C1 segment of cervical spinal cord (tissue), 14 donors: Measurements from ENCODE around the gene ATP7B.

ENCODE experiments used
- DNase-seq, 14 donors: peaks; one replicate each; lab custom pipeline; 2025; lab: John Stamatoyannopoulos, UW

Gene ATP7B

GRCh38 chr13:51950722-51951121 is 60.5 kb downstream of the ATP7B start:
- no peak for DNase-seq

GRCh38 chr13:51946163-51946669 is 65.0 kb downstream of the ATP7B start:
- DNase-seq, result no peak

- no peak for DNase-seq
Measured at GRCh38 chr13:51945149-51945548, 66.1 kb downstream of the ATP7B start.

GRCh38 chr13:51944428-51944827 is 66.8 kb downstream of the ATP7B start:
- DNase-seq, result no peak

GRCh38 chr13:51943721-51944120 is 67.5 kb downstream of the ATP7B start:
- DNase-seq, result no peak

- no peak for DNase-seq
Measured at GRCh38 chr13:51942189-51942588, 69.1 kb downstream of the ATP7B start.

GRCh38 chr13:51938454-51938853 is 72.8 kb downstream of the ATP7B start:
- DNase-seq, result no peak

- no peak for DNase-seq
Measured at GRCh38 chr13:51937320-51938290, 73.6 kb downstream of the ATP7B start.

DNA sequence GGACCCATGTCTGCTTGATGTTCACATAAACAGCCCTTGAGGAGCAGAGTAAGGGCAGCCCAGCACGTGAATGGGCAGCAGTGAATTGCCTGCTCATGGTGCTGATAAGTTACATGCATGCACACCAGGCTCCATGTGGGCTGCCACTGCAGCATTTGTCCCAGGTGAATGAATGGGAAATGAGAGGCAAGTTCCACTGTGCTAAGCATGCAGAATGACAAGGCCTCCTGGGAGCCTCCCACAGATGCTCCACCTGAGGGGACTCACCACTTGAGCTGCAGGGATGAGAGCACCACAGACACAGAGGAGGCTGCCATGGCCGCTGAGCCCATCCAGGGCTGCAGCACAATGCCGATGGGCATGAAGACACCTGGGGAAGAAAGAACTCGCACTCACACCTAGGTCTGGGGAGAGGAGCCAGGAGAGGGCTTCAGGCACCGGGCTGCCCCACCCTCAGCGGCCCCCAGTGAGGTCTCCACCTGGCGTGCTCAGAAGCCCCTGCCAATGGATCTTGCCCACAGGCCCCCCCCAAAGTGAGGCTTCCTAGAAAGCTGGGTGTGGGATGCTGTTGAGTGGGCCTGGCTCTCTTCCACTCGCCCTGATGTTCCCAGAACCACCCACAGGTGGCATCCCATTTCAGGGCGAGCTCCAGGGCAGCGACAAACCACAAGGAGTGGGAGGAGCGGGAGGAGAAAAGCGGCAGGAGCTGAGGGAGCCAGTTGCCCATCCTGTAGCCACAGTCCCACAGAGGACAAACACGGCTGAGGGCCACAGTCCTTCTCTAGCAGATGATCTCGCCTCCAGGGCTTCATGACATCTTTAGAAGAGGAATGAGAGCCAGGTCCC is 75.7 kb downstream of the ATP7B start:
- DNase-seq, result no peak

DNA sequence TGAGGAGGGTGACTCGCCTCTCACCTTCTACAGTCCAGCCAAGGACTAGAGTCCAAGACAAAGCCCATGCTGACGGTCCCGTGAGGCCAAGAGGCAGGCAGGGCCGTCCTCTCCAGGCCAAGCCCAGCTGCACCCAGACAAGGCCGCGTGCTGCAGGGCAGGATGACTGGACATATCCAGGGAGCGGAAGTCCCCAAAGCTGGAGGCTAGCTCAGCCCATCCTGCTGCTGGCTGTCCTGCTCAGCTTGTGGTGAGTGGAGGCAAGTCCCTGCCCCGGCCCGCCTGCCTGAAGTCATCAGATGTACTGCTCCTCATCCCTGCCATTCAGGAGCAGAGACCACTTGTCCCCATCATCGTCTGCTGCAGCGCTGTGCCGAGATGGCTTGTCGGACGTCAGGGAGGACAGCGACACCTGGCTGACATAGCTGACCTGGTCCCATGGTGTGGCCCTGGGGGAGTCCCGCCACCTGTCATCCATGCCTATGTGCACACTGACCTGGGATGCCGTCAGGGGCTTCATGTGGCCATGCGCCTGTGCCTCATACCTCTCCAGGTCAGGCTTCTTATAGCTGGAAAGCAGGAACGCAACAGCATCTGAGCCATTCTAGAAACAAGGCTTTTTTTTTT is 76.7 kb downstream of the ATP7B start:
- DNase-seq, result no peak

DNA sequence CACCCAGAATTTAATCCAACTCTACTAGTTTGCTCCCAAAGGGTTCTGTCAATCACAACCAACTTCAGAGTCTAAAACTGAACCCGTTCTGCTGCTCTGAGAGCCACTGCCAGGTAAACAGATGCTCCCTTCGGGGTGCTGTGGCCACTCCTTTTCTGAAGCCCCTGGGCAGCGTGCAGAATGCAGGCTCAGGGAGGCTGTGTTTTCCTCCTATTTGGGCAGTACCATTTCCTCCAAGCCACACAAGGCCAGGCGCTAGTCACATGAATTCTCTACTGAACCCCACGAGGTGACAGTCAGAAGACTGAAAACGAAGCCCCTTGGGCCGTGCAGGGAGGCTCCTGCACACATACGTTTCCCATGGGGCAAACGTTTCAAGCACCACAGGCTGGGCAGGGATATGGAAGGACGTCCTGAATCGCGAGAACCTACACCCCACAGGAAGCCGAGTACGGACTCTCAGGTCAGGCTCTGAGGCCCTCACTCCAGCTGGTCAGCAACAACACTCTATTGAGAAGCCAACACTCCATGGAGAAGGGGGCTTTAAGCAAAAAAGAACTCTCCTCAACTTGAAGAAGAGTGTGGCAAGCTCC is 77.7 kb downstream of the ATP7B start:
- no peak for DNase-seq

GRCh38 chr13:51932231-51932630 is 79.0 kb downstream of the ATP7B start:
- no peak for DNase-seq

GRCh38 chr13:51931606-51932005 is 79.6 kb downstream of the ATP7B start:
- no peak for DNase-seq

DNA sequence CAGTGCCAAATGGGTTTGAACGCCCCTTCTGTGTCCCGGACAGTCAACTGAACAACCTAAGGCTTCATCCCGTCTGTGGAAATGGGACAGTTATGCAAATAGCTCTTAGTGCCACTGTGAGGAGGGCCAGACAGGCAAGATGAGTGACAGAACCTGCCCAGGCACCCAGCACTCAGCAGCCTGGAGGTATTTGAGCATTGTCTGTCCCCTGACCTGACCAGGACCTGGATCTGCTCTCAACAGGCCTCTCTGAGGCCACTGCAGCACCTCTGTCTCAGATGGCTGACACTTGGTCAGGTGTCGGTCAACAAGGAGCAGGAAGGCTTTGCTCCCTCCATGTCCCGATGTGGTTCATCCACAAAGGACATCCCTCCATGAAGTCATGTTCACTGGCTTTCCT is 81.6 kb downstream of the ATP7B start:
- DNase-seq, result no peak

- no peak for DNase-seq
Measured at GRCh38 chr13:51928231-51928630, 83.0 kb downstream of the ATP7B start.

DNA sequence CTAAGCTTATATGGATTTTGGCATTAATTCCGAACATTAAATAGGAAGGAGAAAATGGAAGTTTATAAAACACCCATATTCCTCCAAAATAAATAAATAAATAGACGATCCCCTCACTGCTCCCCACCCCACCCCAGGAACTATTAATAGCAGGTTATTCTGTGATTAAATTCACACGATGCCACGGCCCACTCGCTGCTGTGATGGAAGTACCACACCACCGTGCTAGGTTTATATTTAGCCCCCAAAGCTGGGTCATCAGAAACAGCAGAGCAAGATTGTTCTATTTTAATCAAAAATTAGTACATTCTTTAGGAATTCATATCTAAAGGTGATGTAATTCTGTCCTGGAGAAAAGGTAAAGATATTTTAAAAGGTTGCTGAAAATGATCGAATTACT is 84.1 kb downstream of the ATP7B start:
- DNase-seq, result no peak

GRCh38 chr13:51926528-51926885 is 84.7 kb downstream of the ATP7B start:
- DNase-seq, result no peak

DNA sequence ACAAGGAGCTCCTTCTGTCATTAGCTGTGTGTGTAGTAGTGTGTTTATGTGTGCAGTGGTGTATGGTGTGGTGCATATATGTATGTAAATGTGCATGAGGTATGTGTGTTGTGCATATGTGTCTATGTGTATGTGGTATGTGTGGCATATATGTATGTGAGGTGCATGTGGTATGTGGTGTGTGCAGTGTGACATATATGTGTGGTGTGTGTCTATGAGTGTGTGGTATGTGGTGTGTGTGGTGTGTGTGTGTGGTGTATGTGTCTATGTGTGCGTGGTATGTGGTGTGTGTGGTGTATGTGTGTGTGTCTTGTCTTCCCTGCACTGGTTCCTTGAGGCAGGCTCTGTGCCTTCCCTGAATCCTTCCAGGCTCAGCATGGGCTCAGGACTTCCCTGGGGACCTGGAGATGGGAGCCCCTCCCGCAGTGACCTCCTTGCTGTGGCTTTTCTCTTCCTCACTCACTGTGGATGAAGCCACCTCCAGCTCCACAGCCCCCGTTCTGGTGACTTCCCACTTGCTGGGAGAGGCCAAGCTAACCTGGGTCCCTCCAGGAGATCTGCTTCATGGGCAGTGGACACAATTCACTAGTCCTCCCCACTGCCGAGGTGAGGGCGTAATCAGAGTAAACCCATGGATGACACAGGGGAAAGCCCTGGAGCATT is 85.3 kb downstream of the ATP7B start:
- no peak for DNase-seq

- no peak for DNase-seq
Measured at GRCh38 chr13:51924756-51925544, 86.3 kb downstream of the ATP7B start.

DNA sequence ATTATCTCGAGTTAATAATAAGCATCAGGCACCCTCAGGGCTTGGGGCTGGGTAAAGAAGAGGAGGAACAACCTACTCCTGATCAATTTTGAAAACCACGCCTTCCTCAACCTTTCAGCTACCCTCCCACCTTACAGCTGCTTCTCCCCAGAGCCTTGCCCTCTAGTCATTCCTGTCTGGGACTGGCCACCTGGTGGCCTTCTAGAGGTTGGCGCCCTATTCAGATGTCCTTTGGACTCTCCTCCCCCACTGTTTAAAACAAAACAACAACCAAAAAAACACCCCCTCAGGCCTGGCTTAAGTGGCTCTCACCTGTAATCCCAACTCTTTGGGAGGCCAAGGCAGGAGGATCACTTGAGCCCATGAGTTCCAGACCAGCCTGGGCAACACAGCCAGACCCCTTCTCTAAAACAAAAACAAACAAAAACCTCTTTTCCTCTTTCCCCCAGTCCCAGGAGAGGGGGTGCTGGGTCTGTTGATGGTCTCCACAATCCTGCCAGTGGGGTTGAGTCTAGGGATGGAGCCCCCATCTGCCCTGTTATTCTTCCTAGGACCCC is 87.2 kb downstream of the ATP7B start:
- DNase-seq, result no peak
